Mucosa of descending colon (tissue), 3 donors: ENCODE data around the gene MAP9. TPM values are rescaled to one million over a fixed set of nuclear protein-coding genes. Genes with fewer than 3 reads are reported as not detected.

ENCODE experiments used
- ATAC-seq: fragments of 200-7000 bp; cut with Tn5 transposase; one replicate; pipeline ENCODE4 v1.9.1; 2020; ENCODE audit warnings: mild to moderate bottlenecking, moderate library complexity
- DNase-seq, 3 donors: peaks; one replicate each; pipeline ENCODE4 v3.0.0-alpha.2; 2020
- H3K36me3 ChIP-seq: fragments of 200-600 bp; one replicate; pipeline ENCODE4 v1.8.0; 2021; ENCODE audit warnings: low read depth, mild to moderate bottlenecking
- H3K4me1 ChIP-seq: fragments of 200-600 bp; one replicate; pipeline ENCODE4 v1.8.0; 2021; ENCODE audit warnings: low read depth, mild to moderate bottlenecking
- H3K4me3 ChIP-seq: fragments of 200-600 bp; one replicate; pipeline ENCODE4 v1.8.0; 2021; ENCODE audit warnings: mild to moderate bottlenecking
- H3K9me3 ChIP-seq: fragments of 200-600 bp; one replicate; pipeline ENCODE4 v1.8.0; 2021; ENCODE audit warnings: mild to moderate bottlenecking
- intact Hi-C, 2 donors: fragments of 100-400 bp; cut with DNase I in 1 of 2; cut with micrococcal nuclease in 1 of 2; formaldehyde crosslinking; loops; one replicate each; pipeline versions ENCODE4 v1.11.0 to v1.11.1; 2022; cut with DNase I, micrococcal nuclease
- total RNA-seq, 3 donors: library from RNA; stranded (reverse); fragmentation: NEBNext Ultra II Directional in 2 of 3; extraction: Animal tissue kit (Norgen Biotek cat#: 25700) in 2 of 3; gene quantifications; one replicate each; pipeline versions ENCODE4 v1.2.1 to v1.2.4, GENCODE V29; 2021 to 2023
- TF ChIP-seq, protein P1 (sequence below): fragments of 200-600 bp; IDR thresholded peaks from one replicate; pipeline ENCODE4 v1.8.0; 2022; ENCODE audit warnings: antibody characterized with exemption, mild to moderate bottlenecking
- donor health status: DM: no; HTN: no; CAD: no; lungs with moderate emphysema.
- donor health status: DM: no; HTN: no; CAD: no.
- donor health status: DM: no; HTN: yes; CAD: no.

Gene MAP9
- total RNA-seq, 3 donors from 2014 or later = 0.75 to 11.7 (median 2.1) TPM

GRCh38 chr4:155383541-155383940 lies 6.8 kb upstream of the MAP9 start:
- H3K4me1 ChIP-seq = no peaks in the 10 kb centered on the region
- DNase-seq (peak in 1 of 3 donors; percentile 4), ATAC-seq (peak; percentile 30)
- H3K9me3 ChIP-seq = no peaks in the 10 kb centered on the region
- TF ChIP-seq, protein P1, sequence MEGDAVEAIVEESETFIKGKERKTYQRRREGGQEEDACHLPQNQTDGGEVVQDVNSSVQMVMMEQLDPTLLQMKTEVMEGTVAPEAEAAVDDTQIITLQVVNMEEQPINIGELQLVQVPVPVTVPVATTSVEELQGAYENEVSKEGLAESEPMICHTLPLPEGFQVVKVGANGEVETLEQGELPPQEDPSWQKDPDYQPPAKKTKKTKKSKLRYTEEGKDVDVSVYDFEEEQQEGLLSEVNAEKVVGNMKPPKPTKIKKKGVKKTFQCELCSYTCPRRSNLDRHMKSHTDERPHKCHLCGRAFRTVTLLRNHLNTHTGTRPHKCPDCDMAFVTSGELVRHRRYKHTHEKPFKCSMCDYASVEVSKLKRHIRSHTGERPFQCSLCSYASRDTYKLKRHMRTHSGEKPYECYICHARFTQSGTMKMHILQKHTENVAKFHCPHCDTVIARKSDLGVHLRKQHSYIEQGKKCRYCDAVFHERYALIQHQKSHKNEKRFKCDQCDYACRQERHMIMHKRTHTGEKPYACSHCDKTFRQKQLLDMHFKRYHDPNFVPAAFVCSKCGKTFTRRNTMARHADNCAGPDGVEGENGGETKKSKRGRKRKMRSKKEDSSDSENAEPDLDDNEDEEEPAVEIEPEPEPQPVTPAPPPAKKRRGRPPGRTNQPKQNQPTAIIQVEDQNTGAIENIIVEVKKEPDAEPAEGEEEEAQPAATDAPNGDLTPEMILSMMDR = no peak
- H3K36me3 ChIP-seq = no peaks in the 10 kb centered on the region
- intact Hi-C loops = no loop called here
- no peak overlapping the region for H3K4me3 ChIP-seq

- intact Hi-C loops = no loop called here
- Histone ChIP-seq H3K36me3 (no peaks in the 10 kb centered on the region), H3K4me3 (no peak overlapping the region), H3K9me3 (no peaks in the 10 kb centered on the region), H3K4me1 (no peaks in the 10 kb centered on the region)
- DNase-seq (no peak), ATAC-seq (no peak)
- TF ChIP-seq, protein P1 = no peak
These were observed 511 bp upstream of the MAP9 start for GRCh38 chr4:155377276-155377675.

DNA sequence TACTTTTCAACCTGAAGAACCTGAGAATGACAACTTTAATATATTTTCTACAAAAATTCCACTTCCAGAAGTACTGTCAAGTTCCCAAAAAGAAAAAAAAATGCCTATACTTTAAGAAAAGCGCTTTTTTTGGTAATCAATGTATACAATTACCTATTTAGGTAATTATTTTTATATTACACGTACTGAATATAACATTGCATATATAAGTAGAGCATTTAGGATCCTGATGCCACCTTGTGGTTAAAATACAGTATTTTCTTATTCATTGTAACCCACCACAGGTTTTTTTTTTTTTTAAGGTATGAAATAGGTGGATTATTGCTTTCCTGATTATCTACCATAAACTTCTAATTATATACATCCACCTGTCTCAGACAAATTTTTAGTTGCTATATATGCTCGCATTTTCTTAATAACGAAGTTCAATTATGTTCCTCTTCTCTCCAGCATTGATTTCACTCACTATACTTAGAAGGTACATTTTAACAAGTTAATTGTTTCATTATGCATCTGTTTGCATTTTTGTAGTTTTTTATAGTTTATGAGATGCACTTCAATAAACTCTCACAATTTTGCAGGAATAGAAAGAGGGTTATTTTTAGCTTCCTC lies 5.2 kb downstream of the MAP9 start:
- H3K36me3 ChIP-seq = no peaks in the 10 kb centered on the region
- DNase-seq (no peak), ATAC-seq (no peak)
- intact Hi-C loops = no loop called here
- H3K9me3 ChIP-seq = no peaks in the 10 kb centered on the region
- H3K4me3 ChIP-seq = no peak overlapping the region
- TF ChIP-seq, protein P1 = no peak
- H3K4me1 ChIP-seq = no peaks in the 10 kb centered on the region

GRCh38 chr4:155367608-155368007 lies 9.2 kb downstream of the MAP9 start:
- intact Hi-C loops = no loop called here
- ATAC-seq = no peak

DNA sequence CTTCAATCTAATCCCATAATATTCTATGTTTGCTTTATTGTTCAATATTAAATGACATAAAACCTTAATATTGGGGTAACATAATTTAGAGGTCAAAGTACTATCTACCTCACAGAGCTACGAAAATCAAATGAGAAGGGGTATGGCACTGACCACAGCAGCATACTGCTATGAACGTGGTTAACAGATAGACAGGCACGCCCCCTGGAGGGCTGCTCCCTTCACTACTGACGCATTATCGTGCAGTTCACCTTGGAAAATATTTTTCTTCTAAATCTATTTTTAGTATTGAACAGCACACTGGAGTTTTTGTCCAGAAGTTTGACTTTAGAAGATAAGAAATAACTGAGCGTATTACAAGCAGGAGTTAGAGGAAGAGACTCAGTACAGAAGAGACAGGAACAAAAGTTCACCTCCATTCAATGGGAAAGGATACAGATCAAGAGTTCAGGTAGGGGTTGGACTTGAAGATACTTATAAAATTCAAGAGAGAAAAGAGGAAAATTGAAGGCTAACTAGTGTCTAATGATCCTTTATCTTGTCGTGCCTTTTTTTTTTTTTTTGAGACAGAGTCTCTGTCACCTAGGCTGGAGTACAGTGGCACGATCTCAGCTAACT lies 22.7 kb downstream of the MAP9 start:
- no peaks in the 10 kb centered on the region for H3K9me3 ChIP-seq
- H3K4me1 ChIP-seq = no peaks in the 10 kb centered on the region
- DNase-seq = peak in 2 of 3 donors; percentile 69 to 87
- H3K4me3 ChIP-seq = no peak overlapping the region
- intact Hi-C loops = loop anchor here in 1 of 2 donors (5.0 kb wide), 1 partner anchor 372 kb away; no protein-coding TSS in a partner anchor
- H3K36me3 ChIP-seq = no peaks in the 10 kb centered on the region
- peak; percentile 81 for ATAC-seq
- TF ChIP-seq, protein P1 = peak; percentile 45

More at GRCh38 chr4:155367608-155368007, 9.2 kb downstream of the MAP9 start:
- Histone ChIP-seq H3K4me3 (no peak overlapping the region), H3K36me3 (no peaks in the 10 kb centered on the region), H3K9me3 (no peaks in the 10 kb centered on the region), H3K4me1 (no peaks in the 10 kb centered on the region)
- TF ChIP-seq, protein P1 = no peak
- DNase-seq = no peak
